Upper lobe of left lung (tissue), 6 donors: Measurements from ENCODE around the gene ELMOD3. TPM values are rescaled to one million over a fixed set of nuclear protein-coding genes. Genes with fewer than 3 reads are reported as not detected.

Experiments
- ATAC-seq, 2 donors: fragments of 200-7000 bp; cut with Tn5 transposase; one replicate each; pipeline ENCODE4 v1.9.1; 2022; ENCODE audit warnings: mild to moderate bottlenecking in 2 of 2, moderate library complexity in 2 of 2; ENCODE audit not compliant: low FRiP score in 2 of 2
- DNase-seq, 2 donors: peaks; one replicate each; pipeline ENCODE4 v3.0.0-alpha.2; 2019 to 2020
- H3K27ac ChIP-seq, 4 donors: fragments of 200-600 bp; sonication (generic); one replicate each; pipeline ENCODE4 v1.5.1; 2016 to 2019
- H3K27me3 ChIP-seq, 4 donors: fragments of 200-600 bp; sonication (generic); one replicate each; pipeline ENCODE4 v1.5.1; 2017 to 2019
- H3K36me3 ChIP-seq, 4 donors: fragments of 200-600 bp; sonication (generic); one replicate each; pipeline ENCODE4 v1.5.1; 2016 to 2019
- H3K4me1 ChIP-seq, 4 donors: fragments of 200-600 bp; sonication (generic); one replicate each; pipeline ENCODE4 v1.5.1; 2018 to 2019
- H3K4me3 ChIP-seq, 4 donors: fragments of 200-600 bp; sonication (generic); one replicate each; pipeline ENCODE4 v1.5.1; 2017 to 2019; ENCODE audit warnings: mild to moderate bottlenecking in 2 of 4, moderate library complexity in 1 of 4
- H3K9me3 ChIP-seq, 4 donors: fragments of 200-600 bp; sonication (generic); one replicate each; pipeline ENCODE4 v1.5.1; 2018 to 2019
- CTCF ChIP-seq, 6 experiments: fragments of 450-650 bp in 4 of 6; fragments of 200-600 bp in 2 of 6; sonication (generic) in 2 of 6; IDR thresholded peaks; one replicate each; pipeline ENCODE4 v1.5.1; 2016 to 2019; ENCODE audit warnings: antibody characterized with exemption in 6 of 6
- EP300 ChIP-seq, 4 donors: sonication (generic); formaldehyde crosslinking; IDR thresholded peaks; one replicate each; pipeline ENCODE4 v1.5.1; 2017; ENCODE audit warnings: antibody characterized with exemption in 4 of 4, control low read depth in 2 of 4
- POLR2A ChIP-seq, 4 donors: fragments of 450-650 bp; IDR thresholded peaks; one replicate each; pipeline ENCODE4 v1.5.1; 2016 to 2017; ENCODE audit warnings: antibody characterized with exemption in 4 of 4, mild to moderate bottlenecking in 2 of 4
- POLR2AphosphoS5 ChIP-seq, 2 donors: sonication (generic); formaldehyde crosslinking; IDR thresholded peaks; one replicate each; pipeline ENCODE4 v1.5.1; 2017; ENCODE audit warnings: antibody characterized with exemption in 2 of 2
- WGBS, 2 donors: methylation state at CpG; one replicate each; pipeline ENCODE4 v1.1.5; 2017 to 2018; 5-methylcytosine and 5-hydroxymethylcytosine counted together
- total RNA-seq, 6 donors: library from RNA; depleted of rRNA in 4 of 6; stranded (reverse); fragments of >200 nt in 4 of 6; gene quantifications; one replicate each; pipeline versions ENCODE4 v1.1.0 to v1.2.1, GENCODE V29; 2016 to 2021
- donor health status: DM: no; HTN: no; CAD: no; lungs with moderate emphysema.
- donor health status: DM: no; HTN: yes; CAD: no; lungs with severe emphysema.

The ELMOD3 gene
- total RNA-seq, 6 donors from 2014 or later = 13.2 to 82.8 (median 24.1) TPM

- Histone ChIP-seq H3K4me3 (no peak overlapping the region), H3K27ac (no peak overlapping the region), H3K27me3 (no peaks in the 10 kb centered on the region), H3K36me3 (no peaks in the 10 kb centered on the region), H3K4me1 (peaks cover 6 to 17% (median 10%) of the 10 kb centered on the region in 4 donors), H3K9me3 (no peaks in the 10 kb centered on the region)
- TF ChIP-seq POLR2AphosphoS5 (IDR thresholded peaks at IDR 0.05) (no peak), CTCF (IDR thresholded peaks at IDR 0.05) (no peak), EP300 (IDR thresholded peaks at IDR 0.05) (no peak), POLR2A (IDR thresholded peaks at IDR 0.05) (no peak)
- ATAC-seq = no peak
- WGBS, 2 donors = 90 to 96% methylated on average over 2 to 3 of the region's 3 CpGs
- no peak for DNase-seq
These were observed 71.0 kb downstream of the ELMOD3 start for GRCh38 chr2:85425588-85425987.

- 37 to 74% methylated on average over 2 to 3 of the region's 3 CpGs for WGBS, 2 donors
- no peak for TF ChIP-seq CTCF (IDR thresholded peaks at IDR 0.05)
- TF ChIP-seq POLR2A (IDR thresholded peaks at IDR 0.05) = no peak
- Histone ChIP-seq H3K4me1 (no peaks in the 10 kb centered on the region), H3K36me3 (no peaks in the 10 kb centered on the region), H3K4me3 (no peak overlapping the region), H3K27me3 (no peaks in the 10 kb centered on the region), H3K9me3 (no peaks in the 10 kb centered on the region), H3K27ac (peak overlapping the region in 1 of 4 donors; percentile 22)
- ATAC-seq (no peak), DNase-seq (no peak)
These were observed 72.8 kb downstream of the ELMOD3 start for GRCh38 chr2:85427300-85427835.

GRCh38 chr2:85428343-85428881 is 73.8 kb downstream of the ELMOD3 start:
- TF ChIP-seq EP300 (IDR thresholded peaks at IDR 0.05) (no peak), CTCF (IDR thresholded peaks at IDR 0.05) (no peak), POLR2AphosphoS5 (IDR thresholded peaks at IDR 0.05) (no peak), POLR2A (IDR thresholded peaks at IDR 0.05) (no peak)
- Histone ChIP-seq H3K27ac (peak overlapping the region in 1 of 4 donors; percentile 30), H3K27me3 (no peaks in the 10 kb centered on the region), H3K36me3 (no peaks in the 10 kb centered on the region), H3K9me3 (no peaks in the 10 kb centered on the region), H3K4me1 (peaks cover 1 to 6% (median 4%) of the 10 kb centered on the region in 4 donors), H3K4me3 (no peak overlapping the region)
- peak in 1 of 2 donors; percentile 46 for ATAC-seq
- no peak for DNase-seq
- WGBS, 2 donors = 69 to 80% methylated on average over 7 of the region's 7 CpGs

- Histone ChIP-seq H3K4me3 (no peak overlapping the region), H3K27ac (peak overlapping the region in 1 of 4 donors; percentile 21), H3K27me3 (no peaks in the 10 kb centered on the region), H3K36me3 (no peaks in the 10 kb centered on the region), H3K9me3 (no peaks in the 10 kb centered on the region), H3K4me1 (peaks cover 10 to 15% (median 13%) of the 10 kb centered on the region in 4 donors)
- DNase-seq (no peak), ATAC-seq (no peak)
- whole genome bisulfite sequencing, 2 donors = 76 to 80% methylated on average over 9 to 11 of the region's 12 CpGs
- TF ChIP-seq POLR2AphosphoS5 (IDR thresholded peaks at IDR 0.05) = no peak
These were observed 74.8 kb downstream of the ELMOD3 start for GRCh38 chr2:85429213-85429923.

DNA sequence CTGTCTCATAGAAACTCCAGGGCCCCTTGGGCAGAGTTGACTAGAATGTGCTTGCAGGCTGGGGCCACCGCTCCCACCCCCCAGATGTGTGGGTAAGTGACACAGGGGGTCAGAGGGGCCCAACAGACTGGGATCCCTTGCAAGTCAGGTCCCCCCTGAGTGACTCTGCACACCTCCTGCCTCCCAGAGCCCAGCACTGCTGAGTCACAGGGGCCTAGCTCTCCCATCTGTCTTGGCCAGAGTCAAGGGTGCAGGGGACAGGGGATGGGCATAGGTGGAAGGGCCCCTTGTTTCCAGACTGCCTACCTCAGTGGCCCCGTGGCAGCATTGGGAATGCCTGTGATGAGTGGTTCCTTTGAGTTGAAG is 75.3 kb downstream of the ELMOD3 start:
- no peaks in the 10 kb centered on the region for H3K36me3 ChIP-seq
- no peaks in the 10 kb centered on the region for H3K9me3 ChIP-seq
- no peak overlapping the region for H3K4me3 ChIP-seq
- WGBS, 2 donors = 87 to 100% methylated on average over 1 to 2 of the region's 2 CpGs
- DNase-seq (no peak), ATAC-seq (no peak)
- H3K27ac ChIP-seq = no peak overlapping the region
- no peak for TF ChIP-seq POLR2A (IDR thresholded peaks at IDR 0.05)
- TF ChIP-seq POLR2AphosphoS5 (IDR thresholded peaks at IDR 0.05) = no peak
- no peak for TF ChIP-seq CTCF (IDR thresholded peaks at IDR 0.05)
- no peak for TF ChIP-seq EP300 (IDR thresholded peaks at IDR 0.05)
- H3K4me1 ChIP-seq = peaks cover 10 to 20% (median 16%) of the 10 kb centered on the region in 4 donors
- H3K27me3 ChIP-seq = no peaks in the 10 kb centered on the region
